H1 (cell line): ENCODE data around the gene LRBA. TPM values are rescaled to one million over a fixed set of nuclear protein-coding genes. Genes with fewer than 3 reads are reported as not detected.

Experiments
- CTCF ChIA-PET: fragments of 300-600 bp; sonication (Branson Sonifier 250); formaldehyde crosslinking; loops from one replicate; lab custom pipeline; 2021; ENCODE audit not compliant: partially characterized antibody; lab: Charles Lee
- POLR2A ChIA-PET: fragments of 300-600 bp; sonication (Branson Sonifier 250); formaldehyde crosslinking; loops from one replicate; lab custom pipeline; 2021; ENCODE audit warnings: inconsistent platforms; ENCODE audit not compliant: partially characterized antibody; lab: Charles Lee
- DNase-seq, 2 experiments: peaks; one replicate each; pipeline versions ENCODE4 v3.0.0 to v3.0.0-alpha.2; 2010 to 2022; ENCODE audit warnings: low spot score in 2 of 2, low read depth in 1 of 2, mixed read lengths in 1 of 2
- FAIRE-seq: peaks from 2 replicates; lab custom pipeline; 2011; peaks lifted over from hg19 to GRCh38; lab: Jason Lieb, UNC
- H2AFZ ChIP-seq: 2 replicates; pipeline ENCODE4 v1.8.1; 2012; ENCODE audit warnings: low read length, inconsistent platforms
- H2AK5ac ChIP-seq: 2 replicates; pipeline ENCODE4 v1.6.1; 2013; ENCODE audit warnings: low read depth, low read length
- H2BK120ac ChIP-seq: replicated peaks from 2 replicates; pipeline ENCODE3; 2013; ENCODE audit warnings: low read depth, low read length, inconsistent platforms
- H2BK12ac ChIP-seq: 2 replicates; pipeline ENCODE4 v1.6.1; 2013; ENCODE audit warnings: low read depth, low read length
- H2BK15ac ChIP-seq: 2 replicates; pipeline ENCODE4 v1.6.1; 2013; ENCODE audit warnings: low read length
- H2BK20ac ChIP-seq: 2 replicates; pipeline ENCODE4 v1.6.1; 2013; ENCODE audit warnings: low read length
- H2BK5ac ChIP-seq: 2 replicates; pipeline ENCODE4 v1.6.1; 2013; ENCODE audit warnings: low read depth, low read length
- H3K14ac ChIP-seq: 2 replicates; pipeline ENCODE4 v1.6.1; 2013; ENCODE audit warnings: inconsistent platforms; ENCODE audit not compliant: insufficient read length
- H3K18ac ChIP-seq: 2 replicates; pipeline ENCODE4 v1.6.1; 2013; ENCODE audit warnings: low read length; ENCODE audit errors: extremely low read depth
- H3K23ac ChIP-seq: 2 replicates; pipeline ENCODE4 v1.6.1; 2013; ENCODE audit warnings: inconsistent platforms; ENCODE audit not compliant: insufficient read length
- H3K23me2 ChIP-seq: 2 replicates; pipeline ENCODE4 v1.6.1; 2013; ENCODE audit warnings: low read depth, low read length
- H3K27ac ChIP-seq: 2 replicates; pipeline ENCODE4 v1.6.1; 2011; ENCODE audit warnings: low read depth, low read length, inconsistent platforms
- H3K27me3 ChIP-seq, 4 experiments: replicated peaks in 1 of 4; 1 replicate in 1 of 4; 2 replicates in 3 of 4; pipeline versions ENCODE4 v1.6.1 to v1.8.1; 2011 to 2013; ENCODE audit warnings: low read length in 3 of 4, mild to moderate bottlenecking in 3 of 4, inconsistent platforms in 2 of 4, mixed read lengths in 2 of 4, moderate library complexity in 1 of 4; ENCODE audit not compliant: control insufficient read depth in 3 of 4, insufficient read depth in 3 of 4; ENCODE audit errors: extremely low read depth in 1 of 4
- H3K36me3 ChIP-seq, 4 experiments: 2 replicates each; pipeline versions ENCODE4 v1.6.1 to v1.8.1; 2011 to 2013; ENCODE audit warnings: mild to moderate bottlenecking in 4 of 4, low read length in 3 of 4, moderate library complexity in 2 of 4, control low read depth in 1 of 4, inconsistent platforms in 1 of 4; ENCODE audit not compliant: insufficient read depth in 4 of 4, control insufficient read depth in 2 of 4
- H3K4ac ChIP-seq: replicated peaks from 2 replicates; pipeline ENCODE3; 2013; ENCODE audit warnings: low read length, low read depth, mixed read lengths, inconsistent platforms; ENCODE audit not compliant: insufficient read length
- H3K4me1 ChIP-seq, 4 experiments: replicated peaks in 1 of 4; 1 replicate in 1 of 4; 2 replicates in 3 of 4; pipeline versions ENCODE4 v1.6.1 to v1.8.1; 2011 to 2013; ENCODE audit warnings: low read length in 3 of 4, inconsistent platforms in 2 of 4, mixed read lengths in 1 of 4; ENCODE audit not compliant: insufficient read depth in 4 of 4, control insufficient read depth in 3 of 4
- H3K4me2 ChIP-seq, 2 experiments: 2 replicates each; pipeline versions ENCODE4 v1.6.1 to v1.8.1; 2011 to 2013; ENCODE audit warnings: low read depth in 2 of 2, low read length in 2 of 2, control low read depth in 1 of 2, inconsistent platforms in 1 of 2, mild to moderate bottlenecking in 1 of 2; ENCODE audit not compliant: insufficient read depth in 1 of 2
- H3K4me3 ChIP-seq, 4 experiments: fragments of 200-600, 300-600 bp in 1 of 4; sonication (generic), shearing (Covaris generic), sonication (Bioruptor Twin) in 1 of 4; 2 replicates each; pipeline versions ENCODE4 v1.5.1 to v1.8.1; 2011 to 2016; ENCODE audit warnings: low read length in 4 of 4, low read depth in 3 of 4, control low read depth in 2 of 4, inconsistent platforms in 2 of 4, mild to moderate bottlenecking in 2 of 4, mixed read lengths in 1 of 4, moderate library complexity in 1 of 4; ENCODE audit not compliant: insufficient read depth in 2 of 4; ENCODE audit errors: extremely low read depth in 1 of 4
- H3K56ac ChIP-seq: replicated peaks from 2 replicates; pipeline ENCODE3; 2013; ENCODE audit warnings: low read depth, mild to moderate bottlenecking, mixed read lengths, low read length, inconsistent platforms; ENCODE audit not compliant: insufficient read length
- H3K79me1 ChIP-seq: 2 replicates; pipeline ENCODE4 v1.6.1; 2013; ENCODE audit warnings: low read depth, low read length, control low read depth
- H3K79me2 ChIP-seq, 2 experiments: 2 replicates each; pipeline versions ENCODE4 v1.6.1 to v1.8.1; 2012 to 2013; ENCODE audit warnings: low read length in 2 of 2, mild to moderate bottlenecking in 2 of 2, inconsistent platforms in 1 of 2; ENCODE audit not compliant: insufficient read depth in 2 of 2, control insufficient read depth in 1 of 2
- H3K9ac ChIP-seq, 4 experiments: replicated peaks in 1 of 4; 1 replicate in 1 of 4; 2 replicates in 3 of 4; pipeline versions ENCODE4 v1.6.1 to v1.8.1; 2011 to 2013; ENCODE audit warnings: low read depth in 3 of 4, low read length in 3 of 4, control low read depth in 2 of 4, mild to moderate bottlenecking in 2 of 4, moderate library complexity in 2 of 4, inconsistent platforms in 1 of 4; ENCODE audit errors: extremely low read depth in 1 of 4
- H3K9me3 ChIP-seq, 2 experiments: 2 replicates each; pipeline versions ENCODE4 v1.6.1 to v1.8.1; 2012 to 2013; ENCODE audit warnings: mild to moderate bottlenecking in 2 of 2, moderate library complexity in 2 of 2, control low read depth in 1 of 2, inconsistent platforms in 1 of 2, low read depth in 1 of 2, low read length in 1 of 2, mixed read lengths in 1 of 2; ENCODE audit not compliant: insufficient read depth in 2 of 2
- H4K20me1 ChIP-seq, 2 experiments: replicated peaks in 1 of 2; 2 replicates each; pipeline versions ENCODE3 to v1.8.1; 2011 to 2013; ENCODE audit warnings: inconsistent platforms in 2 of 2, low read length in 2 of 2, mild to moderate bottlenecking in 1 of 2; ENCODE audit not compliant: insufficient read depth in 2 of 2, control insufficient read depth in 1 of 2
- H4K5ac ChIP-seq: 2 replicates; pipeline ENCODE4 v1.6.1; 2013; ENCODE audit warnings: low read length, low read depth, mixed read lengths, inconsistent platforms; ENCODE audit not compliant: insufficient read length
- H4K8ac ChIP-seq: 2 replicates; pipeline ENCODE4 v1.8.0; 2013; ENCODE audit warnings: mild to moderate bottlenecking, moderate library complexity, low read length, inconsistent platforms; ENCODE audit not compliant: insufficient read depth; ENCODE audit errors: extremely low read depth
- H4K91ac ChIP-seq: replicated peaks from 2 replicates; pipeline ENCODE3; 2013; ENCODE audit warnings: low read length, mixed read lengths, inconsistent platforms; ENCODE audit not compliant: insufficient read length
- KDM1A ChIP-seq: fragments of 200-600, 300-600 bp; sonication (generic); IDR thresholded peaks from 2 replicates; pipeline ENCODE4 v1.7.1; 2016; ENCODE audit warnings: mild to moderate bottlenecking, low read length, borderline replicate concordance
- WGBS, 2 experiments: shearing (Covaris generic) in 1 of 2; methylation state at CpG; one replicate each; pipeline versions ENCODE4 v1.1.6 to v1.1.7; 2013 to 2015; ENCODE audit warnings: low lambda C conversion rate in 2 of 2, mixed read lengths in 2 of 2, inconsistent platforms in 1 of 2, low coverage in 1 of 2, missing lambda C conversion rate in 1 of 2; ENCODE audit not compliant: insufficient replicate concordance in 2 of 2, insufficient coverage in 1 of 2, insufficient read length in 1 of 2; ENCODE audit errors: extremely low coverage in 1 of 2, missing lambda C conversion rate in 1 of 2; 5-methylcytosine and 5-hydroxymethylcytosine counted together
- polyA plus RNA-seq, 7 experiments: library from polyadenylated mRNA; depleted of rRNA in 3 of 7; stranded (reverse) in 5 of 7; unstranded in 2 of 7; fragments of >200 nt in 5 of 7; fragments of 200-250 nt in 2 of 7; gene quantifications; 1 replicate in 5 of 7; 2 replicates in 1 of 7; 4 replicates in 1 of 7; pipeline versions ENCODE4 v1.2.1 to v1.2.3, GENCODE V29; 2011 to 2013; ENCODE audit warnings: missing spikeins in 2 of 7, mixed read lengths in 2 of 7
- total RNA-seq: library from RNA; stranded (reverse); fragmentation: NEBNext Ultra II Directional; extraction: Animal tissue kit (Norgen Biotek cat#: 25700); gene quantifications from 2 replicates; pipeline ENCODE4 v1.2.1, GENCODE V29; 2021
- TF ChIP-seq, protein P1 (sequence below): IDR thresholded peaks from 2 replicates; pipeline ENCODE4 v1.6.1; 2012; ENCODE audit warnings: inconsistent platforms

The LRBA gene
- total and polyA plus RNA-seq, 2 of the 8 experiments (the other 6 are each of a cell fraction or from before 2014, with no cell fraction given) = 54.6 to 83.2 TPM

DNA sequence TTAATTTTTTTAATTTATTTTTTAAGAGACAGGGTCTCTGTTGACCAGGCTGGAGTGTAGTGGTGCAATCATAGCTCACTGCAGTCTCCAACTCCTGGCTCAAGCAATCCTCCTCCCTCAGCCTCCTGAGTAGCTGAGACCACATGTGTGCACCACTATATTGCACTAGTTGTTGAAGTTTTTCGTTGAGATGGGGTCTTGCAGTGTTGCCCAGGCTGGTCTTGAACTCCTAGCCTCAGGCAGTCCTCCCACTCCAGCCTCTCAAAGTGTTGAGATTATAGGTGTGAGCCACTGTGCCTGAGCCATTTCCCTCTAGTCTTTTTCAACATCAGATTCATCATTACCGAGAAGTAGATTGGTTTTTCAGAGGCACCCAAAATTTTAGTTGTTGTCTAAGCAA, 771.2 kb downstream of the LRBA start:
- POLR2A ChIA-PET = no interaction called here
- Histone ChIP-seq H3K4ac (no peak overlapping the region), H3K23ac (no peak overlapping the region), H2BK5ac (no peak overlapping the region), H4K5ac (no peak overlapping the region), H3K18ac (no peak overlapping the region), H3K14ac (no peak overlapping the region), H4K8ac (no peak overlapping the region), H3K9me3 (no peaks in the 10 kb centered on the region), H4K91ac (no peak overlapping the region), H2BK120ac (no peak overlapping the region), H2AK5ac (no peak overlapping the region), H3K27ac (no peak overlapping the region), H3K56ac (no peak overlapping the region), H2AFZ (no peak overlapping the region), H4K20me1 (no peaks in the 10 kb centered on the region), H2BK20ac (no peak overlapping the region), H3K36me3 (no peaks in the 10 kb centered on the region), H3K79me2 (no peaks in the 10 kb centered on the region), H3K9ac (no peak overlapping the region), H3K23me2 (no peaks in the 10 kb centered on the region), H2BK12ac (0 out of 2 replicates have a peak overlapping the region, but pooled peaks have one; percentile 88), H3K4me2 (no peak overlapping the region), H3K4me3 (no peak overlapping the region), H3K4me1 (peaks cover 0 to 2% (median 0%) of the 10 kb centered on the region in 4 experiments; a peak in 1 of 7 replicates), H3K79me1 (no peaks in the 10 kb centered on the region), H3K27me3 (no peaks in the 10 kb centered on the region), H2BK15ac (no peak overlapping the region)
- FAIRE-seq (no peak), DNase-seq (no peak)
- CTCF ChIA-PET = interaction anchor here (0.7 to 4.8 kb wide), 34 partner anchors 10 to 582 kb away, joined by 3 to 53 read pairs (median 5); no protein-coding TSS in a partner anchor
- WGBS, 2 experiments = 87% methylated on average over 2 of the region's 2 CpGs; no CpG with 5 or more reads in 1 of the 2 experiments
- peak; percentile 49; the same call in 1 of the 2 replicates for TF ChIP-seq KDM1A
- TF ChIP-seq, protein P1, sequence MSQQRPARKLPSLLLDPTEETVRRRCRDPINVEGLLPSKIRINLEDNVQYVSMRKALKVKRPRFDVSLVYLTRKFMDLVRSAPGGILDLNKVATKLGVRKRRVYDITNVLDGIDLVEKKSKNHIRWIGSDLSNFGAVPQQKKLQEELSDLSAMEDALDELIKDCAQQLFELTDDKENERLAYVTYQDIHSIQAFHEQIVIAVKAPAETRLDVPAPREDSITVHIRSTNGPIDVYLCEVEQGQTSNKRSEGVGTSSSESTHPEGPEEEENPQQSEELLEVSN = no peak
